ENCODE measurements around the gene ZNF234. TPM values are rescaled to one million over a fixed set of nuclear protein-coding genes. Genes with fewer than 3 reads are reported as not detected.
"Not testable (repeated sequence)": the region's sequence is repeated elsewhere in the genome, so short reads cannot be mapped to it uniquely, and the experiment has no call there.

The ZNF234 gene
- total RNA-seq, 4 donors from 2014 or later = 5.8 to 8.3 (median 7.1) TPM

DNA sequence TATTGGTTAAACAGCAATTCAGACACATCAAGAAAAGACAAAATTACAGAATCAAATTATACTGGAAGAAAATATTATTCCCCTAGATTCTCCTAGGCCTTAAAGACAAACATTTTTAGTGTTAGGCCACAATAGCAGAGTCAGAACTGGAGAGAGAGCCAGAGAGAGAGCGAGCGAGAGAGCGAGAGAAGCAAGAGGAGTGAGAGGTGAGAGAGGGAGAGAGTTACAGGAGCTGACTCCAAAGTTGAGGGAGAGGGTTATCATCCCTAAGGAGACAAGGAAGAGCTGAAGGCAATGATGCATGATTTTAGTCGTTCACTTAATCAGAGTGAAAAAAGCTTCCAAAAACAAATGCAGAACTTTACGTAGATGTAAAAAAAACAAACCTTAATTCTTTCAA, 50.8 kb downstream of the ZNF234 start:
- H3K4me3 ChIP-seq (ENCODE audit: low read depth, poor library complexity, severe bottlenecking) = no peak overlapping the region
- DNase-seq (ENCODE audit: low spot score in 2 of 2) = no peak
- 78 to 81% methylated on average over 5 of the region's 5 CpGs for whole genome bisulfite sequencing, 2 donors
- no peak for TF ChIP-seq POLR2A (IDR thresholded peaks at IDR 0.05)
- TF ChIP-seq, protein P1, sequence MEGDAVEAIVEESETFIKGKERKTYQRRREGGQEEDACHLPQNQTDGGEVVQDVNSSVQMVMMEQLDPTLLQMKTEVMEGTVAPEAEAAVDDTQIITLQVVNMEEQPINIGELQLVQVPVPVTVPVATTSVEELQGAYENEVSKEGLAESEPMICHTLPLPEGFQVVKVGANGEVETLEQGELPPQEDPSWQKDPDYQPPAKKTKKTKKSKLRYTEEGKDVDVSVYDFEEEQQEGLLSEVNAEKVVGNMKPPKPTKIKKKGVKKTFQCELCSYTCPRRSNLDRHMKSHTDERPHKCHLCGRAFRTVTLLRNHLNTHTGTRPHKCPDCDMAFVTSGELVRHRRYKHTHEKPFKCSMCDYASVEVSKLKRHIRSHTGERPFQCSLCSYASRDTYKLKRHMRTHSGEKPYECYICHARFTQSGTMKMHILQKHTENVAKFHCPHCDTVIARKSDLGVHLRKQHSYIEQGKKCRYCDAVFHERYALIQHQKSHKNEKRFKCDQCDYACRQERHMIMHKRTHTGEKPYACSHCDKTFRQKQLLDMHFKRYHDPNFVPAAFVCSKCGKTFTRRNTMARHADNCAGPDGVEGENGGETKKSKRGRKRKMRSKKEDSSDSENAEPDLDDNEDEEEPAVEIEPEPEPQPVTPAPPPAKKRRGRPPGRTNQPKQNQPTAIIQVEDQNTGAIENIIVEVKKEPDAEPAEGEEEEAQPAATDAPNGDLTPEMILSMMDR (IDR thresholded peaks at IDR 0.05) = no peak
- intact Hi-C loops (cut with DNase I; ENCODE audit: low total_unique reads) = no loop called here

DNA sequence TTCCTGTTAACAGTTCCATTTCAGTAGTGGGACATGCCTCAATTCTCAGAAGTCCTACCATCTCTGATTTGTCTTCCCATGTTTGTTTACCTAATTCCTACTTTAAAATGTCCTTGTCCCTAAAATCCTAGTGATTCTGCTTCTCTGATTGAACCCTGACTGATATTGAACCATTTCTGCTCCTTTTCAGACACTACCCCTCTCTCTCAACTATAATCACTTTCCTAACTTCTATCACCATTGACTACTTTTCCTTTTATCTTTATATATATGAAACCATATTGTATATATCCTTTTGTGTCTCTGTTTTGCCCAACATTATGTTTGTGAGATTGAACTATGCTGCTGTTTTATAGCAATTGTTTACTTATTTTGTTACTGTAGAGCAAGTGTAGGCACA, 55.4 kb downstream of the ZNF234 start:
- H3K4me3 ChIP-seq (ENCODE audit: low read depth, poor library complexity, severe bottlenecking) = no peak overlapping the region
- intact Hi-C loops (cut with DNase I; ENCODE audit: low total_unique reads) = no loop called here
- TF ChIP-seq, protein P1 (IDR thresholded peaks at IDR 0.05) = no peak
- no peak for TF ChIP-seq POLR2A (IDR thresholded peaks at IDR 0.05)
- no peak for DNase-seq (ENCODE audit: low spot score in 2 of 2)

DNA sequence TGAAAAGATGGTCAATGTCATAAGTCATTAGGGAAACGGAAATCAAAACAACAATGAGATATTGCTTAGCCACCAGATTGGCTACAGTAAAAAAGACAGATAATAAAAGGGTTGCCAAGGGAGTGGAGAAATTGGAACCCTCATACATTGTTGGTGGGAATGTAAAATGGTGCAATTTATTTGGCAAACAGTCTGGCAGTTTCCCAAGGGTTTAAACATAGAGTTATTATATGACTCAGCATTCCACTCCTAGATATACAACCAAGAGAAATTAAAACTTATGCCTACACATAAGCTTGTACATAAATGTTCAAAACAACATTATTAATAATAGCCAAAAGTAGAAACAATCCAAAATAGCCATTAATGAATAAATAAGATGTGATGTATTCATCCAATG, 61.1 kb downstream of the ZNF234 start:
- H3K4me3 ChIP-seq (ENCODE audit: low read depth, poor library complexity, severe bottlenecking) = no peak overlapping the region
- TF ChIP-seq POLR2A (IDR thresholded peaks at IDR 0.05) = no peak
- TF ChIP-seq, protein P1 (IDR thresholded peaks at IDR 0.05) = no peak
- 70 to 94% methylated on average over 1 of the region's 1 CpG for WGBS, 2 donors
- intact Hi-C loops (cut with DNase I; ENCODE audit: low total_unique reads) = no loop called here
- DNase-seq (ENCODE audit: low spot score in 2 of 2) = no peak

DNA sequence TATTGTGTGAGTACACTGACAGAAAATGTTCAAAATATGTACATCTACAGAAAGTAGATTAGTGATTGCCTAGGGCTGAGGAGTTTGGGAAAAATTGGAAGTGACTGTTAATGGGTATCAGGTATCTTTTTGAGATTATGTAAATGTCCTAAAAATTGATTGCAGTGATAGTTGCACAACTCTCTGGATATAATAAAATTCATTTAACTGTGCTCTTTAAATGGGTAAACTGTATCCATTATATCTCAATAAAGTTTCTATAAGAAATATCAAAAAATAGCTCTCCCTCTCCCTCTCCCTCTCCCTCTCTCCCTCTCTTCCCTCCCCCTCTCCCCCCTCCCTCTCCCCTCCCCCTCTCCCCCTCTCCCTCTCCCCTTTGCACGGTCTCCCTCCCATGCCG, 61.6 kb downstream of the ZNF234 start:
- WGBS, 2 donors = 86 to 88% methylated on average over 2 of the region's 2 CpGs
- intact Hi-C loops (cut with DNase I; ENCODE audit: low total_unique reads) = no loop called here
- DNase-seq (ENCODE audit: low spot score in 2 of 2) = no peak
- no peak overlapping the region for H3K4me3 ChIP-seq (ENCODE audit: low read depth, poor library complexity, severe bottlenecking)
- TF ChIP-seq POLR2A (IDR thresholded peaks at IDR 0.05) = no peak
- TF ChIP-seq, protein P1 (IDR thresholded peaks at IDR 0.05) = no peak

DNA sequence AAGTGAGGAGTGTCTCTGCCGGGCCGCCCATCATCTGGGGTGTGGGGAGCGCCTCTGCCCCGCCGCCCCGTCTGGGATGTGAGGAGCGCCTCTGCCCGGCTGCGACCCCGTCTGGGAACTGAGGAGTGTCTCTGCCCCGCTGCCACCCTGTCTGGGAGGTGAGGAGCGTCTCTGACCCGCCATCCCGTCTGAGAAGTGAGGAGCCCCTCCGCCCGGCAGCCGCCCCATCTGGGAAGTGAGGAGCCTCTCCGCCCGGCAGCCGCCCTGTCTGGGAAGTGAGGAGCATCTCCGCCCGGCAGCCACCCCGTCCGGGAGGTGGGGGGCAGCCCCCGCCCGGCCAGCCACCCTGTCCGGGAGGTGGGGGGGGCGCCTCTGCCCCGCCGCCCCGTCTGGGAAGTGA, 62.5 kb downstream of the ZNF234 start:
- intact Hi-C loops (cut with DNase I; ENCODE audit: low total_unique reads); H3K4me3 ChIP-seq (ENCODE audit: low read depth, poor library complexity, severe bottlenecking); DNase-seq (ENCODE audit: low spot score in 2 of 2): not testable (repeated sequence)
- 91 to 95% methylated on average over 28 of the region's 31 CpGs for WGBS, 2 donors

DNA sequence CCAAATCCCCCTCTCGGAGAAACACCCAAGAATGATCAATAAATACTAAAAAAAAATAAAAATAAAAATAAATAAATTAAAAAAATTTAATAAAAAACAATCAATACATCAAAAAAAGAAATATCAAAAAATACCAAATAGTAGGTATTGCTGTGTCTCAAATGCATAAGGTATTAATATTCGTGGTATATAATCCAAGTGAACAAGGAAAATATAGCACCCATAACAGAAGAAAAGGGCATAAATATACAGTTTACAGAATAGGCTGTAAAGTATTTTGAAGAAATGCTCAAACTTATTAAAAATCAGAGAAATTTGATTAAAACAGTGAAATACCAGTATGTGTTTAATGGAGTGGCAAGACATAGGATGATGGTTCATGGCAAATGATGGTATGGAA, 63.4 kb downstream of the ZNF234 start:
- 82 to 87% methylated on average over 2 of the region's 2 CpGs for WGBS, 2 donors
- intact Hi-C loops (cut with DNase I; ENCODE audit: low total_unique reads) = no loop called here
- no peak for DNase-seq (ENCODE audit: low spot score in 2 of 2)
- no peak overlapping the region for H3K4me3 ChIP-seq (ENCODE audit: low read depth, poor library complexity, severe bottlenecking)
- TF ChIP-seq, protein P1 (IDR thresholded peaks at IDR 0.05) = no peak
- no peak for TF ChIP-seq POLR2A (IDR thresholded peaks at IDR 0.05)

All from lower leg skin (tissue), 4 donors.